Brain microvascular endothelial cell (primary cell): ENCODE measurements around the gene SLC16A3.
"Not testable (repeated sequence)": the region's sequence is repeated elsewhere in the genome, so short reads cannot be mapped to it uniquely, and the experiment has no call there.

Experiments used
- DNase-seq: peaks from one replicate; pipeline ENCODE4 v3.0.0-alpha.2; 2020
- H3K27ac ChIP-seq: fragments of 250-450 bp; sonication (Bioruptor Pico); 2 replicates; pipeline ENCODE4 v1.5.1; 2020; ENCODE audit warnings: mild to moderate bottlenecking, moderate library complexity
- H3K27me3 ChIP-seq: fragments of 250-450 bp; sonication (Bioruptor Pico); replicated peaks from 2 replicates; pipeline ENCODE4 v1.5.1; 2020; ENCODE audit warnings: mild to moderate bottlenecking
- H3K36me3 ChIP-seq: fragments of 250-450 bp; sonication (Bioruptor Pico); replicated peaks from 2 replicates; pipeline ENCODE4 v1.5.1; 2020; ENCODE audit warnings: mild to moderate bottlenecking
- H3K4me3 ChIP-seq: 2 replicates; pipeline ENCODE4 v1.5.1; 2011; ENCODE audit warnings: low read depth, mild to moderate bottlenecking, control low read depth, low read length, moderate library complexity
- CTCF ChIP-seq: IDR thresholded peaks from 2 replicates; pipeline ENCODE4 v1.5.1; 2011; ENCODE audit warnings: low read depth, mild to moderate bottlenecking, moderate library complexity, low read length, control low read depth, inconsistent platforms; ENCODE audit errors: missing control alignments
- in situ Hi-C: cut with HindIII; loops from 2 replicates; pipeline ENCODE4 v1.10.0; 2017; ENCODE audit warnings: low sequenced_read_pairs, low pct_ligation_motif_present

SLC16A3 gene

GRCh38 chr17:82186221-82186620 is 42.6 kb upstream of the SLC16A3 start:
- in situ Hi-C loops: no loop called here
- Histone ChIP-seq H3K27ac (no peak overlapping the region), H3K36me3 (peaks cover 27% of the 10 kb centered on the region), H3K27me3 (no peaks in the 10 kb centered on the region), H3K4me3 (no peak overlapping the region)
- TF ChIP-seq CTCF: no peak
- no peak for DNase-seq

- no peak overlapping the region for H3K27ac ChIP-seq
- DNase-seq: no peak
- TF ChIP-seq CTCF: no peak
- no peaks in the 10 kb centered on the region for H3K27me3 ChIP-seq
- H3K4me3 ChIP-seq: no peak overlapping the region
- H3K36me3 ChIP-seq: peaks cover 24% of the 10 kb centered on the region
- in situ Hi-C loops: no loop called here
Measured at GRCh38 chr17:82187500-82187899, 41.3 kb upstream of the SLC16A3 start.

- DNase-seq: no peak
Measured at GRCh38 chr17:82188001-82188961, 40.6 kb upstream of the SLC16A3 start.

GRCh38 chr17:82193050-82193449 is 35.8 kb upstream of the SLC16A3 start:
- in situ Hi-C loops, H3K4me3 ChIP-seq, H3K27ac ChIP-seq, DNase-seq, H3K27me3 ChIP-seq: not testable (repeated sequence)
- H3K36me3 ChIP-seq: peaks cover 29% of the 10 kb centered on the region

More at GRCh38 chr17:82188001-82188961, 40.6 kb upstream of the SLC16A3 start:
- in situ Hi-C loops: no loop called here
- TF ChIP-seq CTCF: no peak
- no peak overlapping the region for H3K27ac ChIP-seq
- peaks cover 25% of the 10 kb centered on the region for H3K36me3 ChIP-seq
- no peaks in the 10 kb centered on the region for H3K27me3 ChIP-seq
- no peak overlapping the region for H3K4me3 ChIP-seq

GRCh38 chr17:82193520-82194220 is 35.2 kb upstream of the SLC16A3 start:
- Histone ChIP-seq H3K27ac (no peak overlapping the region), H3K4me3 (no peak overlapping the region), H3K27me3 (no peaks in the 10 kb centered on the region), H3K36me3 (peaks cover 30% of the 10 kb centered on the region)
- DNase-seq: no peak
- no peak for TF ChIP-seq CTCF
- in situ Hi-C loops: no loop called here

- Histone ChIP-seq H3K27me3 (no peaks in the 10 kb centered on the region), H3K27ac (no peak overlapping the region), H3K36me3 (peaks cover 30% of the 10 kb centered on the region), H3K4me3 (no peak overlapping the region)
- no peak for DNase-seq
- no peak for TF ChIP-seq CTCF
- in situ Hi-C loops: no loop called here
Measured at GRCh38 chr17:82194765-82195164, 34.1 kb upstream of the SLC16A3 start.
